CD4-positive, alpha-beta T cell (primary cell): ENCODE data around the gene EDN1. TPM values are rescaled to one million over a fixed set of nuclear protein-coding genes. Genes with fewer than 3 reads are reported as not detected.

Experiments
- ATAC-seq: fragments of 200-7000 bp; cut with Tn5 transposase; one replicate; pipeline ENCODE4 v1.10.0; 2022; ENCODE audit warnings: mild to moderate bottlenecking; ENCODE audit not compliant: poor library complexity
- CTCF ChIA-PET: fragments of 350-600 bp; sonication (Branson Sonifier 250); formaldehyde crosslinking; loops from one replicate; lab custom pipeline; 2021; ENCODE audit warnings: antibody characterized with exemption, inconsistent platforms; lab: Charles Lee
- POLR2A ChIA-PET: fragments of 350-600 bp; sonication (Branson Sonifier 250); formaldehyde crosslinking; loops from one replicate; lab custom pipeline; 2021; ENCODE audit warnings: antibody characterized with exemption, inconsistent platforms; lab: Charles Lee
- DNase-seq, 14 experiments: peaks; one replicate each; pipeline ENCODE4 v3.0.0-alpha.2; 2013 to 2020; ENCODE audit warnings: mixed read lengths in 2 of 14
- H3K27ac ChIP-seq, 2 donors: one replicate each; pipeline versions ENCODE4 v1.5.1 to v1.7.0; 2013; ENCODE audit warnings: low read length in 2 of 2, low read depth in 1 of 2, mild to moderate bottlenecking in 1 of 2
- H3K27me3 ChIP-seq, 2 experiments: 1 replicate in 1 of 2; 2 replicates in 1 of 2; pipeline versions ENCODE4 v1.6.1 to v1.7.0; 2013; ENCODE audit warnings: low read length in 2 of 2, control low read depth in 1 of 2, mild to moderate bottlenecking in 1 of 2, moderate library complexity in 1 of 2; ENCODE audit not compliant: insufficient read depth in 2 of 2, control insufficient read depth in 1 of 2
- H3K36me3 ChIP-seq: one replicate; pipeline ENCODE4 v1.6.1; 2013; ENCODE audit warnings: low read length, control low read depth; ENCODE audit not compliant: insufficient read depth
- H3K4me1 ChIP-seq: one replicate; pipeline ENCODE4 v1.6.1; 2013; ENCODE audit warnings: low read length, control low read depth; ENCODE audit not compliant: insufficient read depth
- H3K4me3 ChIP-seq: one replicate; pipeline ENCODE4 v1.5.1; 2013; ENCODE audit warnings: mild to moderate bottlenecking, low read length, moderate library complexity
- H3K9me3 ChIP-seq, 2 experiments: 1 replicate in 1 of 2; 2 replicates in 1 of 2; pipeline versions ENCODE4 v1.6.1 to v1.7.0; 2013; ENCODE audit warnings: low read length in 2 of 2, mild to moderate bottlenecking in 2 of 2, control low read depth in 1 of 2, moderate library complexity in 1 of 2; ENCODE audit not compliant: control insufficient read depth in 1 of 2, insufficient read depth in 1 of 2
- H3K27ac Mint-ChIP-seq: one replicate; pipeline ENCODE4 v1.8.0; 2020; ENCODE audit warnings: mixed read lengths
- H3K27me3 Mint-ChIP-seq: one replicate; pipeline ENCODE4 v1.8.0; 2021; ENCODE audit warnings: mixed read lengths
- H3K36me3 Mint-ChIP-seq: one replicate; pipeline ENCODE4 v1.8.0; 2021; ENCODE audit warnings: low read depth, mixed read lengths
- H3K4me1 Mint-ChIP-seq: one replicate; pipeline ENCODE4 v1.8.0; 2021; ENCODE audit warnings: low read depth, mixed read lengths
- H3K4me3 Mint-ChIP-seq: one replicate; pipeline ENCODE4 v1.8.0; 2020; ENCODE audit warnings: mild to moderate bottlenecking, mixed read lengths
- H3K9me3 Mint-ChIP-seq: one replicate; pipeline ENCODE4 v1.8.0; 2020; ENCODE audit warnings: mixed read lengths
- CTCF ChIP-seq: fragments of 200-600 bp; IDR thresholded peaks from one replicate; pipeline ENCODE4 v1.8.0; 2022; ENCODE audit warnings: antibody characterized with exemption, mild to moderate bottlenecking
- intact Hi-C, 2 experiments: fragments of 100-400 bp; cut with DNase I in 1 of 2; cut with micrococcal nuclease in 1 of 2; formaldehyde crosslinking; loops; one replicate each; pipeline versions ENCODE4 v1.15.1 to v1.9.0; 2023 to 2025; cut with DNase I, micrococcal nuclease
- total RNA-seq, 174 experiments: library from RNA in 2 of 174; stranded (reverse) in 2 of 174; gene quantifications; one replicate each; pipeline ENCODE4 v1.2.3 and lab custom pipeline; 2021 to 2026

Gene EDN1
- total RNA-seq, 2 experiments from 2014 or later: 0.80 to 1.1 TPM

- peaks cover 0 to 3% of the 10 kb centered on the region in 2 experiments for H3K27me3 ChIP-seq
- H3K9me3 ChIP-seq: no peaks in the 10 kb centered on the region
- no peak overlapping the region for H3K4me3 Mint-ChIP-seq
- no peaks in the 10 kb centered on the region for H3K4me1 Mint-ChIP-seq
- peaks cover 16% of the 10 kb centered on the region for H3K27me3 Mint-ChIP-seq
- H3K36me3 ChIP-seq: no peaks in the 10 kb centered on the region
- H3K36me3 Mint-ChIP-seq: no peaks in the 10 kb centered on the region
- no peaks in the 10 kb centered on the region for H3K4me1 ChIP-seq
- H3K4me3 ChIP-seq: no peak overlapping the region
- POLR2A ChIA-PET: no interaction called here
- no peaks in the 10 kb centered on the region for H3K9me3 Mint-ChIP-seq
- no peak for DNase-seq
- no peak for ATAC-seq
- intact Hi-C loops: no loop called here
- TF ChIP-seq CTCF: no peak
- H3K27ac Mint-ChIP-seq: no peak overlapping the region
- H3K27ac ChIP-seq: no peak overlapping the region
- CTCF ChIA-PET: no interaction called here
Measured at GRCh38 chr6:12345694-12346058, 55.5 kb downstream of the EDN1 start.
